ENCODE measurements around the gene CAPRIN1. TPM values are rescaled to one million over a fixed set of nuclear protein-coding genes. Genes with fewer than 3 reads are reported as not detected.

The CAPRIN1 gene, protein sequence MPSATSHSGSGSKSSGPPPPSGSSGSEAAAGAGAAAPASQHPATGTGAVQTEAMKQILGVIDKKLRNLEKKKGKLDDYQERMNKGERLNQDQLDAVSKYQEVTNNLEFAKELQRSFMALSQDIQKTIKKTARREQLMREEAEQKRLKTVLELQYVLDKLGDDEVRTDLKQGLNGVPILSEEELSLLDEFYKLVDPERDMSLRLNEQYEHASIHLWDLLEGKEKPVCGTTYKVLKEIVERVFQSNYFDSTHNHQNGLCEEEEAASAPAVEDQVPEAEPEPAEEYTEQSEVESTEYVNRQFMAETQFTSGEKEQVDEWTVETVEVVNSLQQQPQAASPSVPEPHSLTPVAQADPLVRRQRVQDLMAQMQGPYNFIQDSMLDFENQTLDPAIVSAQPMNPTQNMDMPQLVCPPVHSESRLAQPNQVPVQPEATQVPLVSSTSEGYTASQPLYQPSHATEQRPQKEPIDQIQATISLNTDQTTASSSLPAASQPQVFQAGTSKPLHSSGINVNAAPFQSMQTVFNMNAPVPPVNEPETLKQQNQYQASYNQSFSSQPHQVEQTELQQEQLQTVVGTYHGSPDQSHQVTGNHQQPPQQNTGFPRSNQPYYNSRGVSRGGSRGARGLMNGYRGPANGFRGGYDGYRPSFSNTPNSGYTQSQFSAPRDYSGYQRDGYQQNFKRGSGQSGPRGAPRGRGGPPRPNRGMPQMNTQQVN
- 133 to 145 TPM (median 138 TPM) in 5 replicates for total RNA-seq (2022; extraction: Qiagen RNA extraction)

DNA sequence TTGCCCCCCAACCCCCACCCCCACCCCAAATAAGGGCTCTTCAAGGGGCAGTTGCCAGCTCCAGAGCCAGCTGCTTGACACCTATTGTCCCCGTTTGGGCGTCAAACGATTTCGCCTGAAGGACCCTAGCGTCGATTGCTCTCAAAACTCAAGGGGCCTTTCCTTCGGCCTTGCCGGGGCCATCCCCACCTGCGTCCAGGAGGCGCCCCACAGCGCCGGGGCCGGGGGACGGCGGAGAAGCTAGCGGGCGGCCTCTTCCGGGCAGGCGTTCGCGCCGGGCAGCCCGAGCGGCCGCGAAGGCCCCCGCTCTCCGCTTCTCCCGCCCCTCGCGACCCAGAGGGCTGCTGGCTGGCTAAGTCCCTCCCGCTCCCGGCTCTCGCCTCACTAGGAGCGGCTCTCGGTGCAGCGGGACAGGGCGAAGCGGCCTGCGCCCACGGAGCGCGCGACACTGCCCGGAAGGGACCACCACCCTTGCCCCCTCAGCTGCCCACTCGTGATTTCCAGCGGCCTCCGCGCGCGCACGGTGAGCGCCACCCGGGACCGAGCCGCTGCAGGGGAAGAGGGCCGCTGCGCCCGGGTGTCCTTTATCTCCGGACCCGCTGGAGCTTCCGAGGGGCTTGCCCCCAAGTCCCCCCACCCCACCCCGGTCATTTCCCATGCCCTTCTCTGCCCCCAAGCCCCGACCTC, at the start of gene CAPRIN1:
Gene CAPRIN1 (plus strand): TSS at position 383 of the 687 bp plus-strand sequence. CDS start 690 bp downstream, outside the sequence.

DNA sequence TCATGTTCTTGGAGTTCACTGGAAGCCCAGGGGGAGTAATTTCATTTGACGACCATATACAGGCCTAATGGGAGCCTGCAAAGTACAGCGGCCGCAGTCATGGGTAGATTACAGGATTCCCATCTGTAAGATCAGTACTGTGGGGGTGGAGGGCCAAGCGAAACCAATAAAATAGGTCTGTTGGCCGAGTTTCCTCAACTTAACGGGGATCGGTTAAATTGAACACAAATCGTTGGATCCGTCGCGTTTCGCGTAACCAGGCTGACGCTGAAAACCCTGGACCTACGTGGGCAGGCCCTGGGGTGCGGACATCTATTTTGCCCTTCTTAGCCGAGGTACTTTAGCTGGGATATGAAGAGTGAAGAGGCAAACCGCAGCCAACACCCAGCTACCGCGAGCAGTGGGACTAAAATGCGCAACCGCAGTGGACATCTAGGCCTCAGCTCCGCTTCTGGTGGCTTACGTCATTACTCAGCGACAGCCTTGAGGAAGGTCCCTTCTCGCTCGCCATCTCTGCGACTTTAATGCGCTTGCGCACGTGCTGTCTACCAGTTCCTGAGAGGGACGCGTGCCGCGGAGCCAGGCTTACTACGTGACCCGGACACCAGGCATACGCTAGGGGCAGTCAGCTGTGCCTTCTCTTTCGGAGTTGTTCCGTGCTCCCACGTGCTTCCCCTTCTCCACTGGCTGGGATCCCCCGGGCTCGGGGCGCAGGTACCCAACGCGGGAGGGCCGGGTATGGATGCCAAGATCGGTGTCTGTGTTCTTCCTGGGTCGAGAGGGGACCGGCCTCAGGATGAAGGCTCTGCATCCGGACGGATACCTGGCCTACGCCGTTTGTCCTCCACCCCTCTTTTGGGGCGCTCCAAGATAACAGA, 53.8 kb downstream of the CAPRIN1 start, which contains the start of gene NAT10:
Gene NAT10 (plus strand): TSS at position 551 of the 878 bp plus-strand sequence. CDS start 2,597 bp downstream, outside the sequence.

Other genes starting within 250 kb of the CAPRIN1 start
- gene LMO2, start 159.7 kb upstream of the CAPRIN1 start, total RNA-seq (2022; extraction: Qiagen RNA extraction), result 0.37 to 0.78 TPM (median 0.58 TPM) in 5 replicates
- gene NAT10, start 53.9 kb downstream of the CAPRIN1 start, total RNA-seq (2022; extraction: Qiagen RNA extraction), result 45.7 to 51.0 TPM (median 46.8 TPM) in 5 replicates